Bronchial epithelial cell (primary cell): ENCODE results near the gene AK3. TPM values are rescaled to one million over a fixed set of nuclear protein-coding genes. Genes with fewer than 3 reads are reported as not detected.

Experiments used
- DNase-seq: peaks from one replicate; pipeline ENCODE4 v3.0.0-alpha.2; 2010; ENCODE audit warnings: low read depth
- FAIRE-seq: peaks from 2 replicates; lab custom pipeline; 2011; peaks lifted over from hg19 to GRCh38; lab: Jason Lieb, UNC
- H3K27me3 ChIP-seq: 2 replicates; pipeline ENCODE4 v1.5.1; 2011; ENCODE audit warnings: low read length; ENCODE audit not compliant: control insufficient read depth, insufficient read depth
- H3K36me3 ChIP-seq: 2 replicates; pipeline ENCODE4 v1.5.1; 2011; ENCODE audit warnings: low read length; ENCODE audit not compliant: control insufficient read depth, insufficient read depth
- H3K4me3 ChIP-seq: 2 replicates; pipeline ENCODE4 v1.5.1; 2011; ENCODE audit warnings: mild to moderate bottlenecking, low read depth, low read length, control low read depth
- total RNA-seq: library from RNA; depleted of rRNA; stranded (reverse); fragments of >200 nt; gene quantifications from 2 replicates; pipeline ENCODE4 v1.2.1, GENCODE V29; 2014
- TF ChIP-seq, protein P1 (sequence below): IDR thresholded peaks from 2 replicates; pipeline ENCODE4 v1.5.1; 2011; ENCODE audit warnings: mild to moderate bottlenecking, moderate library complexity, low read length, control low read depth, inconsistent platforms; ENCODE audit not compliant: insufficient read depth, severe bottlenecking

The AK3 gene
- total RNA-seq, 1 donor from 2014 or later, result 59.5 TPM

DNA sequence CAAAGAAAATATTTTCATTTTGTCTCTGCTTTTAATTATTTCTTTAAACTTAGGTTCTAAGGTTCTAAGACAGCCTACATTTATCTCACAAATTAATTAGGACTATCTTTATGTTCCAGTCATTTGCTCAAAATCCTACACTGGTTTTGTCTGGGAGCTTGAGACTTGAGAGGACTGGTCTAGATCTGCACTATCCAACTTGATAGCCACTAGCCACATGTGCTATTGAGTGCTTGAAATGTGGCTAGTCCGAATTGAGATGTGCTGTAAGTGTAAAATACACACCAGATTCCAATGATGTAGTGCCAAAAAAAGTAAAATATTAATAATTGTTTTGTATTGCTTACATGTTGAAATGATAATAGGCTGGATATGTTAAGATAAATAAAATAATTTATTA lies 54.4 kb downstream of the AK3 start:
- DNase-seq, result no peak
- peaks cover 5% of the 10 kb centered on the region for H3K36me3 ChIP-seq
- H3K27me3 ChIP-seq, result no peaks in the 10 kb centered on the region
- no peak overlapping the region for H3K4me3 ChIP-seq
- FAIRE-seq, result no peak
- TF ChIP-seq, protein P1, sequence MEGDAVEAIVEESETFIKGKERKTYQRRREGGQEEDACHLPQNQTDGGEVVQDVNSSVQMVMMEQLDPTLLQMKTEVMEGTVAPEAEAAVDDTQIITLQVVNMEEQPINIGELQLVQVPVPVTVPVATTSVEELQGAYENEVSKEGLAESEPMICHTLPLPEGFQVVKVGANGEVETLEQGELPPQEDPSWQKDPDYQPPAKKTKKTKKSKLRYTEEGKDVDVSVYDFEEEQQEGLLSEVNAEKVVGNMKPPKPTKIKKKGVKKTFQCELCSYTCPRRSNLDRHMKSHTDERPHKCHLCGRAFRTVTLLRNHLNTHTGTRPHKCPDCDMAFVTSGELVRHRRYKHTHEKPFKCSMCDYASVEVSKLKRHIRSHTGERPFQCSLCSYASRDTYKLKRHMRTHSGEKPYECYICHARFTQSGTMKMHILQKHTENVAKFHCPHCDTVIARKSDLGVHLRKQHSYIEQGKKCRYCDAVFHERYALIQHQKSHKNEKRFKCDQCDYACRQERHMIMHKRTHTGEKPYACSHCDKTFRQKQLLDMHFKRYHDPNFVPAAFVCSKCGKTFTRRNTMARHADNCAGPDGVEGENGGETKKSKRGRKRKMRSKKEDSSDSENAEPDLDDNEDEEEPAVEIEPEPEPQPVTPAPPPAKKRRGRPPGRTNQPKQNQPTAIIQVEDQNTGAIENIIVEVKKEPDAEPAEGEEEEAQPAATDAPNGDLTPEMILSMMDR, result no peak

DNA sequence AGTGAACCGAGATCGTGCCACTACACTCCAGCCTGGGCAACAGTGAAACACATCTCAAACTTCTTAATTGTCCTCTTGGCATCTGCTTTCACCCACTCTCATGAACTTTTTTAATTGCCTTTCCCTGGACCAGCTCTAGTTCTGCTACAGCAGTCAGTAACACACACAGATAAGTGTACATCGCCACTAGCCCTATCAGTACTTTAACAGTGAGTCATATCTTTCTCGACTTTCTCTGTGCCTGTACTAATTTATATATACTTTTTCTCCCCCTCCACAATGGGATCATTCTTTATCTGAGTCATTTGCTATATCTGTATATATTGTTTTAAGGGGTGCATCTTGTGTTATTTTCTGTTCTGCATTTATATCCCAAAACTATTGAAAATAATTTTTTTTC lies 54.9 kb downstream of the AK3 start:
- TF ChIP-seq, protein P1, result no peak

DNA sequence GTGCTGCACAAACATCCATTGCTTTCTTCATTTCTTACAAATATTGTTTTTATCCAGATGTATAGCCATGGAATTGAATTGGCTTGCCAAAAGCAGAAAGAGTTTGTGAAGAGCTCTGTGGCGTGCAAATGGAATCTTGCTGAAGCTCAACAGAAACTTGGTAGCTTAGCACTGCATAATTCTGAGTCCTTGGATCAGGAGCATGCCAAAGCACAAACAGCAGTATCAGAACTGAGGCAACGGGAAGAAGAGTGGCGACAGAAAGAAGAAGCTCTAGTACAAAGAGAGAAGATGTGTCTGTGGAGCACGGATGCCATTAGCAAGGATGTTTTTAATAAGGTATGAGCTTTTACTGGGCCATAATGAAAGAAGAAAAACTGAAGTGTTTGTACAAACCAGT lies 56.2 kb downstream of the AK3 start:
- peaks cover 5% of the 10 kb centered on the region for H3K36me3 ChIP-seq
- TF ChIP-seq, protein P1, result no peak
- DNase-seq, result no peak
- no peak for FAIRE-seq
- H3K27me3 ChIP-seq, result no peaks in the 10 kb centered on the region
- no peak overlapping the region for H3K4me3 ChIP-seq

More for the DNA sequence above, 54.9 kb downstream of the AK3 start:
- Histone ChIP-seq H3K4me3 (no peak overlapping the region), H3K36me3 (peaks cover 5% of the 10 kb centered on the region), H3K27me3 (no peaks in the 10 kb centered on the region)
- FAIRE-seq (no peak), DNase-seq (no peak)

DNA sequence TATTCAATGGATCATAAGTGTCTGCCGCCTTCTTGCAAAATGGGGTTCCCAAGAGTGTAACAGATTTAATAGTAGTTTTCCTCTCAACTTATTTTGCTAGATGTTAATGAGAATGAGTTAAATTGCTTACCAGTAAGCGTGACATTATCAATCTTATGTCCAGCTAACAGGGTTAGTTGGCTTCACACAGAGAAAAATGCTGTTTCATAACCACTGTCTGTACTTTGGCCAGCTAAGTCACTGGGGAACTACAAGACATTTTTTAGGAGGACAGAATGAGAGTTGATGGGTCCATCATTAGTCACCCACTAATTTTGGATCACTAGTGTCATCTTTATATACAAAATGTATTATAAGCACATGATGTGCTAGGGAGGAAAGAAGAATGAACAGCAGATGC lies 60.3 kb downstream of the AK3 start:
- no peaks in the 10 kb centered on the region for H3K27me3 ChIP-seq
- no peak for DNase-seq
- peak overlapping the region; percentile 58 for H3K4me3 ChIP-seq
- H3K36me3 ChIP-seq, result peaks cover 2% of the 10 kb centered on the region
- no peak for FAIRE-seq
- TF ChIP-seq, protein P1, result no peak

DNA sequence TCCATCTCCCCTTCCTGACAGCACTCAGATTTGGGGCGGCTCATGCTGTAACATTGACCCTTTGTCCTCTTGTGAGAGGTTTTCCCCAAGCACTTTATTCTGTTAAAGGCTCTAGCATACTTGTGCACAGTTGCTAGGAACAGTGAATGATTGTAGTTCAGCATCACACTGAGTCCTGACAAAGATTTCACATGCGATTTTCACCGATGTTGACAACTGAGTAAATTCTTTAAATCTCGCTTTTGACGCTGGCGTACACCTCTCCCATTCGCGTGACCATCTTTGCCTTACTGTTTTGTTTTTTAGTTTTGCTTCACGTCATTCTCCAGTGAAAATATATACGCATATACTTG lies 60.9 kb downstream of the AK3 start:
- TF ChIP-seq, protein P1, result no peak

DNA sequence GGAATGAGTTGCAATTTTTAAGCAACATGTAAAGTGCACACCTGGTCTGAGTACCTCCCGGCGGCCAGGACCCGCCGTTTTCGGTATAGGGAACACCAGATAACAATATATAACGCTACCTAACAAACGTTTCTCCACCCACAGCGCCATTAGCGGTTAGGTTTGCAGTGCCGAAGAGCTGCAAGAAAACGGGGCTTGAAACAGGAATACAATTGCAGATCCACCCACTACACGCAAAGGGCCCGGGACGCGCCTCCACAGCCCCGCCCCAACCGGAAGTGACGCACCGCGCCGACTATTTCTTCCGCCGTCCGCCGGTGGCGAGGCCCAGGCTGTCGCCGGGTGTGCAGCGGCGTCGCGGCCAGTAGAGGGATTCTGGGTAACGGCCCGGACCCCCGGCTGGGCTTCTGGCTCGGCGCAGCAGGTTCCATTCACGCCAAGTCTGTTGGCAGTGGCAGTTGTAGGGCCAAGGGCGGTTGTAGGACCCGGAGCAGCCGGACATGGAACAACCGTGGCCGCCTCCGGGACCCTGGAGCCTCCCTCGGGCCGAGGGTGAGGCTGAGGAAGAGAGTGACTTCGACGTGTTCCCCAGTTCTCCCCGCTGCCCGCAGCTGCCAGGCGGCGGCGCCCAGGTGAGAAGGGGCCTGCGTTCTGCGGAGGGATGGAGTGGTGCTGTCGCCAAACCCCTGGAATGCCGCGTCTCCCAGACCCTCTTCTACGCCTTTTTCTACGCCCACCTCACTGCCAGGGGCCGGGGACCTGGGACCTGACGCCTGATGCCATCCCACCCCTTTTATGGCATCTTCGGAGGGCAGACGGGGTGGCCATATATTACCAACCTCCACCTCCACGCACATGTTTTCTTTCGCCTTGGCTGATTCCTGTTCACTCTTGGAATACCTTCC lies 61.5 kb downstream of the AK3 start, which contains the start of gene CDC37L1:
Gene CDC37L1, plus strand, starts transcription at position 302 of the 905 bp plus-strand sequence. Its CDS starts 199 bp downstream, at position 501.
- no peaks in the 10 kb centered on the region for H3K36me3 ChIP-seq
- no peaks in the 10 kb centered on the region for H3K27me3 ChIP-seq
- FAIRE-seq (no peak), DNase-seq (peak; percentile 87)
- peak within 1 kb of the TSS; percentile 58 for H3K4me3 ChIP-seq
- TF ChIP-seq, protein P1, result peak; percentile 70

More for the DNA sequence above, 60.9 kb downstream of the AK3 start:
- no peaks in the 10 kb centered on the region for H3K27me3 ChIP-seq
- DNase-seq, result no peak
- peak overlapping the region; percentile 58 for H3K4me3 ChIP-seq
- peaks cover 2% of the 10 kb centered on the region for H3K36me3 ChIP-seq
- FAIRE-seq, result no peak
